ENCODE results near the gene EEIG1.
A peak's percentile ranks its signal among the peaks of the same experiment; 100 is the strongest.

EEIG1 gene

DNA sequence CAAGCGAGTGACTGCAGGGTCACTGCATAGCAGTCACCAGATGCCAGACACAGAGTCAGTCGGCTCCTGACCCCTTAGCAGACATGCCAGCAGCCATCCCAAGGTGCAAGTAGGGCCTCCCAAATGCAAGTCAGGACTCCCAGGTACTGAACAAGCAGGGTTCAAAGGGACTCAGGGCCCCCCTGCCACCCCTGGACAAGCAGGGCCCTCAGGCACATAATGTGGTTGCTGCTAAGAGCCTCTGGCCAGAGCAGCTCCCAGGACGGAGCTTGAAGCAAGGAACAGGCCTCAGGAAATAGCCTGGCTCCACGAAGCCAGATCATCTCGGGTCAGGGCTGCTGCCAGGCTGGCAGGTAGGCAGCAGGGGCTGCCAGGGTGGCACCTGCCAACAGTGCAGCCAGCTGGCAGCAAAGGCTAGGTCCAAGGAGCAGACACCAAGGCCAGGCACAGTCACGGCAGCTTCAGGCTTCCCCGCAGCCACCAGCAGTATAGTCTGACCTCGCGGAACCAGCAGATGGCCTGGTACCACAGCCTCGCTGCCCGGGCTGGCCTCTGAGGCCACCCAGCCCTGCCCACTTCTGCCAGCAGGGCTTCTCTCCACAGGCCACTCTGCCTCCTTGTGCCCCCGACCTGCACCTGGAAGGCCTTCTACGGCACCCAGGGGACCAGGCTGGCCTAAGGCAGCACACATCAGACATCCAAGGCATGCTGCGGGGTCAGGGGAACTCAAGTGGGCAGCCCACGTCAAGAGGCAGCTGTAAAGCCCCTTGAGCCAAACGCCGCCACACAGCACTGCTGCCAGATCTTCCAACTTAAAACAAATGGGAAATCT lies 7.4 kb downstream of the EEIG1 start:
- no peaks in the 10 kb centered on the region for H4K20me1 ChIP-seq (ENCODE audit: insufficient read depth)
- H3K4me2 ChIP-seq = peak overlapping the region; percentile 88; the same call in 1 of the 2 replicates
- no peaks in the 10 kb centered on the region for H3K27me3 ChIP-seq (ENCODE audit: insufficient read depth, low read depth)
- H3K4me1 ChIP-seq (ENCODE audit: low read depth, poor library complexity, severe bottlenecking) = peaks cover 94% of the 10 kb centered on the region
- TF ChIP-seq, protein P1, sequence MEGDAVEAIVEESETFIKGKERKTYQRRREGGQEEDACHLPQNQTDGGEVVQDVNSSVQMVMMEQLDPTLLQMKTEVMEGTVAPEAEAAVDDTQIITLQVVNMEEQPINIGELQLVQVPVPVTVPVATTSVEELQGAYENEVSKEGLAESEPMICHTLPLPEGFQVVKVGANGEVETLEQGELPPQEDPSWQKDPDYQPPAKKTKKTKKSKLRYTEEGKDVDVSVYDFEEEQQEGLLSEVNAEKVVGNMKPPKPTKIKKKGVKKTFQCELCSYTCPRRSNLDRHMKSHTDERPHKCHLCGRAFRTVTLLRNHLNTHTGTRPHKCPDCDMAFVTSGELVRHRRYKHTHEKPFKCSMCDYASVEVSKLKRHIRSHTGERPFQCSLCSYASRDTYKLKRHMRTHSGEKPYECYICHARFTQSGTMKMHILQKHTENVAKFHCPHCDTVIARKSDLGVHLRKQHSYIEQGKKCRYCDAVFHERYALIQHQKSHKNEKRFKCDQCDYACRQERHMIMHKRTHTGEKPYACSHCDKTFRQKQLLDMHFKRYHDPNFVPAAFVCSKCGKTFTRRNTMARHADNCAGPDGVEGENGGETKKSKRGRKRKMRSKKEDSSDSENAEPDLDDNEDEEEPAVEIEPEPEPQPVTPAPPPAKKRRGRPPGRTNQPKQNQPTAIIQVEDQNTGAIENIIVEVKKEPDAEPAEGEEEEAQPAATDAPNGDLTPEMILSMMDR (conservative IDR thresholded peaks at IDR 0.05; ENCODE audit: low read depth, low read length) = no peak
- H2AFZ ChIP-seq (ENCODE audit: low read depth) = no peak overlapping the region
- no peaks in the 10 kb centered on the region for H3K36me3 ChIP-seq (ENCODE audit: insufficient read depth)
- H3K9ac ChIP-seq = no peak overlapping the region; the same call in 1 of the 2 replicates
- peak overlapping the region; percentile 82; the same call in 1 of the 2 replicates for H3K27ac ChIP-seq
- H3K4me3 ChIP-seq (IDR thresholded peaks at IDR 0.05; ENCODE audit: insufficient read depth, low read depth, low read length) = no peak overlapping the region
- peaks cover 79% of the 10 kb centered on the region for H3K79me2 ChIP-seq (ENCODE audit: insufficient read depth, low read depth)

DNA sequence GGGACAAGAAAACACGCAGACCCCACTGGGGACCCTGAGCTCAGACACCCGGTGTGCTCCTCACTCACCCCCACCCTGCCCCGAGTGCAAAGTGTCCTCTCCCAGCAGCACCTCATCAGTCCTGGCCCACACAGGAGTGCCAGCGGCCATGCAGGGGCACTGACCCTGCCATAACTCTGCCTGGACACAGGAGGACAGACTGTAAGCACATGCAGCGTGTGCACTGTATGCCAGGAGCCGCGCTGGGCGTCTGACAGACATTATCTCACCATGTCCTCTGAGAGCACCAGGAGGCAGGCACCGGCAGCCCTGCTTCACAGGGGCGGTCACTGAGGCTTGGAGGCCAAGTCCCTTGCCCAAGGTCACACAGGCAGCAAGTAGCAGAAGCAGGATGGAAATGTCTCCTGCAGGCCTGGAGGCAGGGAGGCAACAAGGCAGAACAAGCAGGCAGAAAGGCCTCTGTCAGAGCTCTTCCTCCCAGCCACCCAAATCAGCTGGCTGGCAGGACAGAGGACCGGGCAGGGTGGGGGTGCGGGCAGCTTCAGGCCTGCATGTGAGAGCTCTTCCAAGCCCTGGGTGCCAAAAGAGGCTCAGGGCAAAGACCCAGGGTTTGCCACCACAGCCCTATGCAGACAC lies 8.4 kb downstream of the EEIG1 start:
- Histone ChIP-seq H3K4me1 (ENCODE audit: low read depth, poor library complexity, severe bottlenecking) (peaks cover 94% of the 10 kb centered on the region), H3K27ac (peak overlapping the region; percentile 82), H3K36me3 (ENCODE audit: insufficient read depth) (no peaks in the 10 kb centered on the region), H3K4me2 (peak overlapping the region; percentile 88), H3K9ac (peak overlapping the region; percentile 41; the same call in 1 of the 2 replicates), H3K79me2 (ENCODE audit: insufficient read depth, low read depth) (peaks cover 72% of the 10 kb centered on the region), H2AFZ (ENCODE audit: low read depth) (no peak overlapping the region), H4K20me1 (ENCODE audit: insufficient read depth) (no peaks in the 10 kb centered on the region), H3K4me3 (IDR thresholded peaks at IDR 0.05; ENCODE audit: insufficient read depth, low read depth, low read length) (no peak overlapping the region), H3K27me3 (ENCODE audit: insufficient read depth, low read depth) (no peaks in the 10 kb centered on the region)
- TF ChIP-seq, protein P1 (conservative IDR thresholded peaks at IDR 0.05; ENCODE audit: low read depth, low read length) = no peak

DNA sequence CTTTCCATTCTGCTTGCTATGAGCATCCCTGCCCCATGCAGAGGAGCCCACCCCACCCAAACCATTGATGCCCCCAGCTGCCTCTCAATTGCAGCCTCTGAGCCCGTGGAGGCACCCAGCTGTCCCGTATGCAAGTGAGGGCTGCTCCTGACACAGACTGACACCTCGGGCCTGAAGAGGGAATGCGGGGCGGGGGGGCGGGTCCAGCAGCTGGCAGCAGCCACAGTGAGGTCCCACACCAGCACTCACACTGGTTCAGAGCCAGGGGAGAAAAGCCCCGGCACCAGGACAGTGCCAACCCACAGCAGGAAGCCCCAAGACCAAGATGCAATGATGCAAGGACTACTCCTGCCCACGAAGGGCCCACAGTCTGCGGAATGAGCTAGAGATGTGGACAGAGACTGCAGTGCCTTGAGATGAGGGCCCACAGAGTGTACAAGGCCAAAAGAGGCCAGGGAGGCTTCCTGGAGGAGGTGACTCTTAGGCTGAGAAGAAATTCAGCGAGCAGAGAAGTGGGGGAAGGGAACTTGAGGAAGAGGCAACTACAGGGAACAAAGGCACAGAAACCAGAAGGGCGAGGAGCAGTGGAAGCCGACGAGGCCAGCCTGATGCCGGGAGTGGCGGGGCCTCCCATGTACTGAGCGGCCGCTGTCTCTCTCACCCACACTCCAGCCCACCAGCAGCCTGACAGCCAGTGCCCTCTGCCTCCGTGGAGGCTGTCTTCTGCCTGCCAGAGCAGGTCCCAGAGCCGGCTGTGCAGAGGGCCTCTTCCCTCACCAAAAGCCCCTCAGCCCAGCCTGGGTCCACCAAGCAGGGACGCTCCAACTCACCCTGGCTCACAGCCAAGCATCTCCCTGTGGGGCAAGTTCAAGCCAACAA lies 9.2 kb downstream of the EEIG1 start:
- H3K27me3 ChIP-seq (ENCODE audit: insufficient read depth, low read depth) = no peaks in the 10 kb centered on the region
- no peak overlapping the region for H3K4me3 ChIP-seq (IDR thresholded peaks at IDR 0.05; ENCODE audit: insufficient read depth, low read depth, low read length)
- no peaks in the 10 kb centered on the region for H3K36me3 ChIP-seq (ENCODE audit: insufficient read depth)
- peak overlapping the region; percentile 82 for H3K27ac ChIP-seq
- peak overlapping the region; percentile 44; the same call in 1 of the 2 replicates for H3K9ac ChIP-seq
- no peak overlapping the region for H2AFZ ChIP-seq (ENCODE audit: low read depth)
- TF ChIP-seq, protein P1 (conservative IDR thresholded peaks at IDR 0.05; ENCODE audit: low read depth, low read length) = no peak
- H3K79me2 ChIP-seq (ENCODE audit: insufficient read depth, low read depth) = peaks cover 73% of the 10 kb centered on the region
- no peaks in the 10 kb centered on the region for H4K20me1 ChIP-seq (ENCODE audit: insufficient read depth)
- peaks cover 93% of the 10 kb centered on the region for H3K4me1 ChIP-seq (ENCODE audit: low read depth, poor library complexity, severe bottlenecking)
- H3K4me2 ChIP-seq = peak overlapping the region; percentile 88
